Activated T-helper 1 cell treated with anti-CD3 and anti-CD28 coated beads, Interleukin-2, amount 50 U/mL, for 16 hours (primary cell): Measurements from ENCODE around the gene RAB36.

Experiments used
- DNase-seq, 2 donors: peaks; one replicate each; pipeline ENCODE4 v3.0.0-alpha.2; 2020; ENCODE audit warnings: low read depth in 1 of 2, low spot score in 1 of 2

The RAB36 gene

DNA sequence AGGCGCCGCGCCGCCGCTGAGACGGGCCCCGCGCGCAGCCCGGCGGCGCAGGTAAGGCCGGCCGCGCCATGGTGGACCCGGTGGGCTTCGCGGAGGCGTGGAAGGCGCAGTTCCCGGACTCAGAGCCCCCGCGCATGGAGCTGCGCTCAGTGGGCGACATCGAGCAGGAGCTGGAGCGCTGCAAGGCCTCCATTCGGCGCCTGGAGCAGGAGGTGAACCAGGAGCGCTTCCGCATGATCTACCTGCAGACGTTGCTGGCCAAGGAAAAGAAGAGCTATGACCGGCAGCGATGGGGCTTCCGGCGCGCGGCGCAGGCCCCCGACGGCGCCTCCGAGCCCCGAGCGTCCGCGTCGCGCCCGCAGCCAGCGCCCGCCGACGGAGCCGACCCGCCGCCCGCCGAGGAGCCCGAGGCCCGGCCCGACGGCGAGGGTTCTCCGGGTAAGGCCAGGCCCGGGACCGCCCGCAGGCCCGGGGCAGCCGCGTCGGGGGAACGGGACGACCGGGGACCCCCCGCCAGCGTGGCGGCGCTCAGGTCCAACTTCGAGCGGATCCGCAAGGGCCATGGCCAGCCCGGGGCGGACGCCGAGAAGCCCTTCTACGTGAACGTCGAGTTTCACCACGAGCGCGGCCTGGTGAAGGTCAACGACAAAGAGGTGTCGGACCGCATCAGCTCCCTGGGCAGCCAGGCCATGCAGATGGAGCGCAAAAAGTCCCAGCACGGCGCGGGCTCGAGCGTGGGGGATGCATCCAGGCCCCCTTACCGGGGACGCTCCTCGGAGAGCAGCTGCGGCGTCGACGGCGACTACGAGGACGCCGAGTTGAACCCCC, 35.8 kb downstream of the RAB36 start:
- DNase-seq: no peak

DNA sequence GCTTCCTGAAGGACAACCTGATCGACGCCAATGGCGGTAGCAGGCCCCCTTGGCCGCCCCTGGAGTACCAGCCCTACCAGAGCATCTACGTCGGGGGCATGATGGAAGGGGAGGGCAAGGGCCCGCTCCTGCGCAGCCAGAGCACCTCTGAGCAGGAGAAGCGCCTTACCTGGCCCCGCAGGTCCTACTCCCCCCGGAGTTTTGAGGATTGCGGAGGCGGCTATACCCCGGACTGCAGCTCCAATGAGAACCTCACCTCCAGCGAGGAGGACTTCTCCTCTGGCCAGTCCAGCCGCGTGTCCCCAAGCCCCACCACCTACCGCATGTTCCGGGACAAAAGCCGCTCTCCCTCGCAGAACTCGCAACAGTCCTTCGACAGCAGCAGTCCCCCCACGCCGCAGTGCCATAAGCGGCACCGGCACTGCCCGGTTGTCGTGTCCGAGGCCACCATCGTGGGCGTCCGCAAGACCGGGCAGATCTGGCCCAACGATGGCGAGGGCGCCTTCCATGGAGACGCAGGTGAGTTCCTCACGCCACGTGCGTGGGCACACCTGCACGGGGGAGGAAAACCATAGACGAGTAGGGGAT, 36.5 kb downstream of the RAB36 start:
- no peak for DNase-seq

DNA sequence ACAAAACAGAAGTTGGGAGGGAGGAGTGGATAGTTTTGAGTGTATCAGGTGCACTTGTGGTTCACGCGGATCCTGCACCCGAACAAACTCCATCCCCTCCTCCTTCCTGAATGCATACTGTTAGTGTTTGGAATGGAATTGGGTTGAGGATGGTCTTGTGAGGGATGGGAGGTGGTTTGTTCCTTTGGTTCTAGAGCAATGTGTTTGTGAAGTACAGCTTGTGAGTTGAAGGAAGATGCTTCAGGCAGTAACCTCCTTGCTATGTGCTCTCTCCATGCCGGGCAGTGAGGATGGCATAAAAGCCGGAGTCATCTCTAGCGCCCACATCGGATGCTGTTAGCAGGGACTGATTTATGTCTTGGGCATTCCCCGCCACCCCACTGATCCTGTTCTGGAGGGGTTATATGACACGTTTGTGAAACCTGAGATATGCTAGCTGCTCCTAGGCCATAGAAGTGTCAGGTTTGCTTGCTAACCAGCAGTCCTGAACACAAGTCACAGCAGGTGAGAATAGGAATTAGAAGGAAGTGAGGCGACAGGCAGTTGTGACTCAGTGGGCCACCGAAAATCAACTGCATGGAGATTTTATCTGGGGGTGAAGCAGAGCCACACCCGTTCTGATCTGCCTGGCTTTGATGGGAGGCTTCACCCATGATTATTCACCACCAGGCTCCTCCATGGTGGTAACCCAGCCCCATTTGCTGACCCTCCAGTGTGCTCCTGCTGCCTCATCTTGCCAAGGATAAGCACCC, 37.2 kb downstream of the RAB36 start:
- peak in 1 of 2 donors; percentile 38 for DNase-seq

DNA sequence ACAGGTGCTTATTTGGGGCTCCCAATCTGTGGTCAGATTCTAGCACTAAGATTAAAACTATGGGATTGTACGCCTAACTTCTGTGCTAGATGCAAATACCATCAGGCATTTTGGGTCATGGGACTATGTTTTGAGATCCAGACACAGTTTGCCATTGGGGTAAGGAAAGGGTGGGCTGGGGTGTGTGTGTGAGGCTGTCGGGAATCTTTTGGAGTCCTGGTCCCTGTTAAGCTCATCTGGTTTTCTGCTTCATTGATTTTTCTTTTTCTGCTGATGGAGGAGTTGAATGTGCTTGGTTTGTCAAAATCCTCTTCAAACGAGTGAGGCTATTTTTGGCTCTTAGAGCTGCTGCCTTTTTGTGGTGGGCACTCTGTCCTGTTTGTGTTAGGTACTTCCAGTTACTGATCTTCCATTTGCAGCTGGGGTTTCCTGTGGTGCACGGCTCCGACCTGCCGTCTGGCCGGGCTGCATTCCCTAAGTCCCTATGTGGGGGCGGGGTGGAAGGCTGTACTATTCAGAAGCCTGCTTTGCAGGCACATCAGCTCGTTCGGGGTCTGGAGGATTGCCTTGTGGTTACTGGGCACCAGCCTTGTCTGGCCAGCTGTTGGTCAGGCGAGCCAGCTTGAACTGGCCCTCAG, 37.9 kb downstream of the RAB36 start:
- DNase-seq: no peak

DNA sequence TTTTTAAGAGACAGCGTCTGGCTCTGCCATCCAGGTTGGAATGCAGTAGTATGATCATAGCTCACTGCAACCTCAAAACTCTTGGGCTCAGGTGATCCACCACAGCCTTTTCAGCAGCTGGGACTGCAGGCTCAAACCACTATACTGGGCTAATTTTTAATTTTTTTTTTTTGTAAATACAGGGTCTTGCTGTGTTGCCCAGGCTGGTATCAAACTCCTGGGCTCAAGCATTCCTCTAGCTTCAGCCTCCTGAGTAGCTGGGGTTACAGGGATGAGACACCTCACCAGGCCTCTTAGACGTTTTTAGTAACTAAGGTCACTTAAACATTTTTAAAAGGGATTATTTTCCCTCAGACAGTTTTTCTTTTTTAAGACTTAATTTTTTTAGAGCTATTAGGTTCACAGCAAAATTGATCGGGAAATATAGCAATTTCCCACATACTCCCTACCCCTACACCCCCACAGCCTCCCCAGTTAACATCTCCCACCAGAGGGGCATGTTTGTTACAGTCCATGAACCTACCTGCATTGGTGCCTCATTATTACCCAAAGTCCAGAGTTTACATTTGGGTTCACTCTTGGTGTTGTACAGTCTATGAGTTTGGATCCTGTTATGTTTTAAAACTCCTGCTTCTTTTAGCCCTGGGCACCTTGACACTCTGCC, 39.0 kb downstream of the RAB36 start:
- DNase-seq: no peak

DNA sequence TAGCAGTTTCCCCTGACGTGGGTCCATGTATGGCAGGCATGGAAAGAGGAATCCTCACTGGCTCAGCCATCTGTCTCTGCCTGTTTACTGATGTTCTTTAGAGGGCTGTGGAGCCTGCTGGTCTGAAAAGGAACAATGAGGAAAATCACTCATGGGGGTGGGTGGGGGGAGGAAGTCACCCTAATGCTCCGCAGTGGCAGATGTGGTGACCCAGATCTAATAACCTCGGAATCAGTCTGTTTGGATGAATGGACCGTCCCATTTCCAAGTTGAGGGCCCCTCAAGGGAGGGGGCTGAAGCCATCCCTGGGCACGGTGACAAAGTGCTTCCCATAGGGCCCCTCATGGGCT, 39.5 kb downstream of the RAB36 start:
- no peak for DNase-seq

DNA sequence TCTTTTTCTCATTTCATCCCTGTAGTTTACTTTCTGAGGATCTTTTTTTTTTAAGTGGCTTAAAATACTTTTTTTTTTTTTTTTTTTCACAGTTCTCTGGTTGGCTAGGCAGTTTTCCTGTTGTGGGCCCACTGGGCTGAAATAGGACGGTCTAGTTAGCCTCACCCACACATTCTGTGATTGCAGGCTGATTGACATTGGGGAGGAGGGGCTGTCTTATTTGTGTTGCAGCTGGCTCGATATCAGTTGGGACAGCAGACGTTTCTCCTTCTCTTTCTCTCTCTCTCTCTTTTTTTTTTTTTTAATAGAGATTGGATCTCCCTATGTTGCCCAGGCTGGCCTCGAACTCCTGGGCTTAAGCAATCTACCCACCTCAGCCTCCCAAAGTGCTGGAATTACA, 41.9 kb downstream of the RAB36 start:
- no peak for DNase-seq

DNA sequence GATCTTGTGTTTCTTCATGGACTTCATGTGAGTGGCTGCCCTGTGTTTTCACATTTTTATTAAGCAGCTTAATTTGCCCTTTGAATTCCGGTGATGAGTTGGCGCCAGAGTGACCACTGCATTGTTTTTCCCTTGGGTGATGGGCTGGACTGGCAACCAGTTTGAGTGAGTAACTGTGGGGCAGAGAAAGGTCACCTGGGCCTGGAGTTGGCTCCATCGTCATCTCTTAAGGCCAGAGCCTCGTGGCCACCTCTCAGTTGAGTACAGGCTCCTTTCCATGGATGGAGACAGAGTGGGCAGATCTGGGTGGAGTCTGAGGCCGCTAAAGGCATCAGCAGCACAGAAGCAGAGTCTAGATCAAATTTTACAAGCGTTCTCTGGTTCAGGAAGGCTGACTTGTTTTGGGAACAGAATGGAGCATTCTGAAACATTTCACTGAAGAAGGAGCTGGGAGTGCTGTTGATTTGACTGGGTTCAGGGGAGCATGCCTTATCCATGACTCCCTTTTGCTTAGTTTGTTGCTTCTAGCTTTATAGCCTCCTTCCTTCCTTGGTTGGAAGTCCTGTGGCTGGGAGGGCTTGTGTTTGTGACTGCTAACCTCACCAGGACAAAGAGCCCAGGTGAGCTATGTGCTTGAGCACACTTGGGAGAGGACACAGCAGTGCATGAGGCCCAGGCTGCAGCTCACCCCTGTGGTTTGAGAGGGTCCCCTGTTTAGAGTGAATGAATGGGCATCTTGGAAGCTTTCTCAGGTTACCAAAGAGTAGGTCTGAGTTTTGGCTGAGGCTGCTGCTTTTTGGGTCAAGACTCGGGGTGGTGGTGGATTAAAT, 42.8 kb downstream of the RAB36 start:
- no peak for DNase-seq

DNA sequence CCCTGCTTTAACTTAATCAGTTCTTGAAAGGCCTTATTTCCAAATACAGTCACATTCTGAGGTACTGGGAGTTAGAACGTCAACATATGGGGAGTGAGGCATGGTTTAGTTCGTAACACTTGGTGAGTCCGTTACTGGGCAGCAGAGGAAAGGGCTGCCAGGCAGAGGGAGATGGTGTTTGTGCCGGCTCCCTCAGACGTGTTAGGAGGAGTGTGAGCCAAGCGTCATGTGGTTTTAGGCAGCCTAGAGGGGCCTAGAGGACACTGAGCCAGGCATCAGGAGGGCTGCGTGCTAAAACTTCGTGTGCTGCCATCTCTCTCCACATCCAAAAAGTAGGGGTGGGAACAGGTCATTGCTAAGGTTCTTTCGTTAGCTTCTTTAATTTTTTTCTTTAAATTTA, 45.2 kb downstream of the RAB36 start:
- no peak for DNase-seq

DNA sequence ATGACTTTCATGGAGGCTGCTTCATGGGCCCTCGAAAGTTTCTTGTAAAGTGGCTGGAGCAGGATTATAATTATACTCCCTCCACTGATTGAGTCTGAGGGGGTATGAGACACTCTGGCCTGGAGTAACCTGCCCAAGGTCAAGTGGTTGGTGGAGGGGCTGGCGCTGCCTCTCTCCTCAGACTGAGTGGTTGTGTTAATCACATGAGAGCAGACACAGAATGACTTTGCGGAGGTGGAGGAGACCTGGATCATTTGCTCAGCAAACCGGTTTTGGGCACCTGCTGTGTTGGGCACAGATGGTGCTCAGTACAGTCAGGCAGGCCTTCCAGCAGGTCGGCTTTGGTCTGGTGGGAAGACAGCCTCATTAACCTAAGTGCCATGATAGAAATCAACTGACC, 46.9 kb downstream of the RAB36 start:
- DNase-seq: no peak

DNA sequence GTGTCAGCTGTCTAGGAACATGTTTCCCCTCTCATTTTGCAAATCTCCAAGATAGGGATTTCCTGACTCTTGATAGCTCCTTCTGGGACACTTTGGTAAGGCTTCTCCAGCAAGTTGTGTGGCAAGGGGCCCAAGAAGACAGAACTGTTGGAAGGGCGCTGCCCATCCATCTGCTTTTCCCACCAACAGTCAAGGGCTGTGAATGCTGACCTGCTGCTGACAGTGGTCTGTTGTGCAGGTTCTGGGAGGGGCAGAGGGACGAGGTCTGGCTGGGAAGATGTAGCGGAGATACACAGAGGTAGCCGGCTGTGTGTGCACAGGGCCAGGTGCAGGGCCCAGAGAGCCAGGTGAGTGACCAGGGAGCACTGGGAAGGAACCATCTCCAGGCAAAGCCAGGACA, 47.3 kb downstream of the RAB36 start:
- DNase-seq: no peak

DNA sequence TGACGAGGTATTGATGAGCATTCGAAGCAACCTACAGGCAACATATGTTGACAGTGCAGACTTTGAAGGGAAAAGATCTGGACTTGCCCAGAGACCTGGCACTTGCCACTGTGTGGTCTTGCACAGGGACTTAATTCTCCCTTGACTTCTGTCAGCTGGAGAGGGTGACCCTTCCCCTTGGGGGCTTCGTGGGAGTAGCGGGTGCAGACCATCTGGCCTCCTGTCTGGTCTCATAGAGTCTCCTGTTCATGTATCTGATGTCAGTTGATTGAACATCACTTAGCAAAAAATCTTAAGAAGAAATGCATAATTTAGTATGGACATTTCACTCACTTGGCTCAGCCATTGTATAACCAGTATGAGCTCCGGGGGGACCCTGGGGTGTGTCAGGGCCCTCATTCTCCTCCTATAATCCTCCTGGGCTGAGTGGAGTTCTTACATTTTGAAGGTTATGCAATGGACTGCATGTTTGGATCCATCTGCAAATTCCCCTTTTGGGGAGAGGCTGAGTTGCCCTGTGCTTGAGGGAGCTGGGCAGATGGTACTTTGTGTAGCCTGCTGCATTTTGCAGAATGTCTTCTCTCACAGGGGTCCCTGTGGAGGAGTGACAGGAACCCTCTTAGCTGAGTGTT, 48.0 kb downstream of the RAB36 start:
- no peak for DNase-seq

DNA sequence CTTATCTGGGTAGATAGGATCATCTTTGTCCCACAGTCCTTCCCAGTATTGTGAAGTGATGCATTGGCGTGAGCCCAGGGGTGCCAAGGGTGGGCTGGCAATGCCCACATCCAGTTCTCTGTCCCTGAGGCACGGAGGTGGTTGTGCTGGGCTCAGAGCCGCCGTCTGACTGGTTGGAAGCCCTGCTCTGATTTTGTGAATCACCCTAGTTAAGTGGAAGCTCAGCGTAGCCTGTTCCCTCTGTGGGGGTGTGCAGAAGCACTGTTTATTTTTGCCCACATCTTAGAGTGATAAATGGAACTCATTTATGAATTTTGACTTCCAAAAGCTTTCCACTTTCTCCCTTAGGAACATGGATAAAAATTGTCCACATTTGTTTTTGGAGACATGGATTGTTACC, 48.6 kb downstream of the RAB36 start:
- DNase-seq: no peak

DNA sequence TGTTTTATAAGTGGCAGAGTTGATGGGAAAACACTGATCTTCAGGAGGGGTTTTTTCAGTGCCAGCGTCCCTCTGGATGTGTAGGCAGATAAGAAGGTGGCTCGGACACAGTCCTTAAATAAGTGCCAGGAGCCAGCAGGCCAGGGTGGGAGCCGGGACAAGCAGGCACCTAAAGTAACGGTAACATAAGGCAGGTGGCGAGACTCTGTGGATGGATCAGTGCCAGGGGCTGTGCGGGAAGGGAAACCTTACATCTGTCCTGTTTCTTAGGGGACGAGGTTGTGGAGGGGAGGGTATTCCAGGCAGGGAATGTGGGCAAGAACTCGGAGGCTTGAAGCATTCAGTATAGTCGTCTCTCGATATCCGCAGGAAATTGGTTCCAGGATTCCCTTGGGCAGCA, 50.9 kb downstream of the RAB36 start:
- DNase-seq: no peak

DNA sequence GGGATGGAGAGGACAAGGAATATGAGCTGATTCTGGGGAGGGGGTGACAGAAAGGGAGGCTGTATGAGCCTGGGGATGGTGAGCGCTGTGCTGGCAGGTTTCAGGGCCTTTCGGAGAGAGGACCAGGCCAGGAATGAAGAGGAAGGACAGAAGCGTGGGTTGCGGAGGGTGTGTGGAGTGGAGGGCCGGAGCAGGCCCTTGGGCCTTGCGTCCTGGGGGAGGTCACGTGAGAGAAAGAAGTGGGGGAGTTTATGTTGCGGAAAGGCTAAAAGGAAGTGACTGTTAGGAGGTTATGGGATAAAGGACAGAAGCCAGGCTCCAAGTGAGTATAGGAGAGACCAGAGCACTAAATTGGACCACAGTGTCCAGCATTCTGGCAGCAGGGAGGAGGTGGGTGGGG, 52.6 kb downstream of the RAB36 start:
- no peak for DNase-seq

DNA sequence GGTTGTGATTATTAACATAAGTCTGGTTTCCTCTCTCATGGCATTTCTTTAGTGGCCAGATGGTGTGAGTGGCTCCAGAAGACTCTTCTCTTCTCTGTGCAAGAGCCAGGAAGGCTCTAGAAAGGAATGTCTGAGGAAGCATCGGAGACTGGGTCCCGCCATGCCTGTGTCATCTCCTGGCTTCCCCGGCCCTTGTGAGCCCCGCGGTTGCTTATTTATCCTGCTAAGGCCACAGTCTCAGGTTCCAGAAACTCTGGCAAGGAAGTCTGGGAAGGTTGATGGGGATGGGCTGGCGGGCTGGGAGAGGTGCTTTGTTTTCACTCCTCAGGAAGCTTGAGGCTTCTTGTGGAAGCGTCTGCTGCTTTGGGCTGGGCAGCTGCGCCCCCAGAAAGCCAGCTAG, 53.9 kb downstream of the RAB36 start:
- DNase-seq: no peak

DNA sequence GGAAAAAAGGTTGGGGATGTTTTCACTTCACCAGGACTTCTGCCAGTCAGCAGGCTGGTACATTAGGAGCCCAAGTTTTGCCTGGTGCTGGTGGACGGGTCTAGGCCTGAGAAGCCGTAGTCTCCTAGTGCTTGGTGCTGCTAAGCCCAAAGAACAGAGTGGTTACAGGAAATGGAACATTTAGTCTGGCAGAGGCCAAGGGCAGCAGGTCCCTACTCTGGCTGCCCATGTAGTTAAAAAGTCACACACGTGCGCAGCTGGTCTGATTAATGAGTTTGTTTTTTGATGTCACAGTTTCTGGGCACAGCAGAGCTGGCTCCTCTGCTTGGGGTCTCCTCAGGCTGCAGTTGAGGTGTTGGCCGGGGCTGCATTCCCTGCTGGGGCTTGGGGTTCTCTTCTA, 55.6 kb downstream of the RAB36 start:
- DNase-seq: no peak

DNA sequence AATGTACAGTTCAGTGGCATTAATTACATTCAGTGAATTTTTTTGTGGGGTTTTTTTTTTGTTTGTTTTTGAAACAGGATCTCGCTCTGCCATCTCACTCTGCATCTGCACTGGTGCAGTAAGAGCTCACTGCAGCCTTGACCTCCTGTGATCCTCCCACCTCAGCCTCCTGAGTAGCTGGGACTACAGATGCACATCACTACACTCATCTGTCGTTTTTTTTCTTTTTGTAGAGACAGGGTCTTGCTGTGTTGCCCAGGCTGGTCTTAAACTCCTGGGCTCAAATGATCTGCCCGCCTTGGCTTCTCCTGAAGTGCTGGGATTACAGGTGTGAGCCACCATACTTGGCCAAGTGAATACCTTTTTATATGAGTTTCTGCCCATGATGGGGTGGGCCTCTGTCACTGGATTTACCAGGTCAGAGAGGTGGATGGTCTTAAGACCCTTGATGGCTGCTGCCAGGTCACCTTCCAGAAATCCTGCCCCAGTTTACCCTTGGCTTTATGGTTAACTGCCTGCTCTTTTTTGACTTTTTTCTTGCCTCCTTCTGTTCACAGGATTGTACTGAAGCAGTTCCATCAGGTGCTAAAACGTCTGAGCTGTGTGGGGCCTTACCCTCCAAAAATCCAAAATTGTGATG, 57.7 kb downstream of the RAB36 start:
- DNase-seq: no peak

DNA sequence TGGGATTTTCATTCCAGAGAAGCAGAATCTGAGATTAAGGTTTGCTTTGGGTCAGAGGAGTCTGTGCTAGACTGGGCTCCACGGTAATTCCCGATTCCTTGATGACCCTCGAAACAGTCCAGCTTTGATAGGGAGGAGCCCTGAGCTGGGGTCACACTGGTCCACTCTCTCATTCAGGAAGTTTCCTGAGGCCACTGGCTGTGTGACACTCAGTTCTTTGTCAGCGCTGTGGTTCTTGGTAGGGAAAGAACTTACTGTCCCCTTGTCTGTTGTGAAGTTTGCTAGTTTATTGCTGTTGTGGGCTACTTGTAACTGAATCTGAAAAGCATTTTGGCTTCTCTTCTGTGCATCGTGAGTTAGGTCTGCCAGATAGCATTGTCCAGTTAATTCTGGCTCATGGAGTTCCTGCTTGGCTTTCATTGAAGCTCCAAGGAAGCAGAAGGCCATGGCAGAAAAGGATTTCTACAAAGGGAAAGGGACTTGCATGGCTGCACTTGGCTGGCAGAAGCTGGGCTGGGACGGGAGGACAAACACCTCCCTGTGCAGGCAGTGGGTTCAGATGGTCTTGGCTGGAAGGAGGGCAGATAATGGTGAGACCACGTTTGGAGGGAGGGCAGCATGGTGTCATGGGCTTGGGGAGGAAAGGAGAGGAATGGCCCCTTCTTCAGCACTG, 58.3 kb downstream of the RAB36 start:
- no peak for DNase-seq
